H1 (cell line): ENCODE measurements around the gene MUS81.

Source experiments
- BRCA1 ChIP-seq: IDR thresholded peaks from 2 replicates; pipeline ENCODE4 v1.6.1; 2012; ENCODE audit warnings: low read depth, low read length, improper control_type of control experiment
- CHD1 ChIP-seq: IDR thresholded peaks from 2 replicates; pipeline ENCODE4 v1.6.1; 2012; ENCODE audit warnings: low read depth, low read length, improper control_type of control experiment
- EZH2 ChIP-seq: fragments of 200-600 bp; sonication (generic); IDR thresholded peaks from 2 replicates; pipeline ENCODE4 v1.7.1; 2012; ENCODE audit warnings: low read depth, mild to moderate bottlenecking, moderate library complexity, low read length, inconsistent platforms; ENCODE audit not compliant: severe bottlenecking
- POLR2A ChIP-seq, 2 experiments: IDR thresholded peaks; 1 replicate in 1 of 2; 2 replicates in 1 of 2; pipeline ENCODE4 v1.6.1; 2011; ENCODE audit warnings: low read depth in 2 of 2, low read length in 2 of 2, mild to moderate bottlenecking in 2 of 2; ENCODE audit errors: control extremely low read depth in 1 of 2
- POLR2AphosphoS5 ChIP-seq: IDR thresholded peaks from 2 replicates; pipeline ENCODE4 v1.6.1; 2011; ENCODE audit warnings: low read depth, low read length
- RFX5 ChIP-seq: IDR thresholded peaks from 2 replicates; pipeline ENCODE4 v1.6.1; 2011; ENCODE audit warnings: low read depth, low read length, improper control_type of control experiment, borderline replicate concordance
- SP2 ChIP-seq: IDR thresholded peaks from 2 replicates; pipeline ENCODE4 v1.6.1; 2012; ENCODE audit warnings: mild to moderate bottlenecking, low read length, inconsistent platforms
- TAF1 ChIP-seq: IDR thresholded peaks from 2 replicates; pipeline ENCODE4 v1.6.1; 2011; ENCODE audit warnings: mild to moderate bottlenecking, low read depth, low read length
- YY1 ChIP-seq: IDR thresholded peaks from 2 replicates; pipeline ENCODE4 v1.6.1; 2011; ENCODE audit warnings: low read depth, mild to moderate bottlenecking, low read length
- TF ChIP-seq, protein P1 (sequence below), 3 experiments: IDR thresholded peaks; 1 replicate in 2 of 3; 2 replicates in 1 of 3; pipeline versions ENCODE4 v1.5.1 to v1.6.1; 2011; ENCODE audit warnings: low read length in 3 of 3, mild to moderate bottlenecking in 3 of 3, inconsistent platforms in 2 of 3, low read depth in 1 of 3, moderate library complexity in 1 of 3; ENCODE audit not compliant: insufficient read depth in 1 of 3; ENCODE audit errors: control extremely low read depth in 1 of 3

- TF ChIP-seq SP2 (no peak), POLR2A (IDR thresholded peaks at IDR 0.05; ENCODE audit: control extremely low read depth in 1 of 2, low read depth in 2 of 2, low read length in 2 of 2) (no peak), CHD1 (no peak), POLR2AphosphoS5 (no peak), TAF1 (no peak), BRCA1 (no peak), YY1 (no peak), RFX5 (no peak), EZH2 (no peak)
- TF ChIP-seq, protein P1, sequence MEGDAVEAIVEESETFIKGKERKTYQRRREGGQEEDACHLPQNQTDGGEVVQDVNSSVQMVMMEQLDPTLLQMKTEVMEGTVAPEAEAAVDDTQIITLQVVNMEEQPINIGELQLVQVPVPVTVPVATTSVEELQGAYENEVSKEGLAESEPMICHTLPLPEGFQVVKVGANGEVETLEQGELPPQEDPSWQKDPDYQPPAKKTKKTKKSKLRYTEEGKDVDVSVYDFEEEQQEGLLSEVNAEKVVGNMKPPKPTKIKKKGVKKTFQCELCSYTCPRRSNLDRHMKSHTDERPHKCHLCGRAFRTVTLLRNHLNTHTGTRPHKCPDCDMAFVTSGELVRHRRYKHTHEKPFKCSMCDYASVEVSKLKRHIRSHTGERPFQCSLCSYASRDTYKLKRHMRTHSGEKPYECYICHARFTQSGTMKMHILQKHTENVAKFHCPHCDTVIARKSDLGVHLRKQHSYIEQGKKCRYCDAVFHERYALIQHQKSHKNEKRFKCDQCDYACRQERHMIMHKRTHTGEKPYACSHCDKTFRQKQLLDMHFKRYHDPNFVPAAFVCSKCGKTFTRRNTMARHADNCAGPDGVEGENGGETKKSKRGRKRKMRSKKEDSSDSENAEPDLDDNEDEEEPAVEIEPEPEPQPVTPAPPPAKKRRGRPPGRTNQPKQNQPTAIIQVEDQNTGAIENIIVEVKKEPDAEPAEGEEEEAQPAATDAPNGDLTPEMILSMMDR (IDR thresholded peaks at IDR 0.05; ENCODE audit: control extremely low read depth in 1 of 3, insufficient read depth in 1 of 3, low read depth in 1 of 3, low read length in 3 of 3): no peak
These were observed 25.7 kb downstream of the MUS81 start for GRCh38 chr11:65885808-65886536.
